OCI-LY7 (cell line): Measurements from ENCODE around the gene TRPC6. TPM values are rescaled to one million over a fixed set of nuclear protein-coding genes. Genes with fewer than 3 reads are reported as not detected.

Experiments
- BruUV-seq: library from RNA; stranded (reverse); fragments of 400-500 nt; replicated peaks from 2 replicates; lab custom pipeline; 2021; lab: Mats Ljungman, UMichigan
- CTCF ChIA-PET: fragments of 300-600 bp; sonication (Branson Sonifier 250); formaldehyde crosslinking; loops from one replicate; lab custom pipeline; 2022; ENCODE audit warnings: antibody characterized with exemption; ENCODE audit not compliant: unreplicated experiment; lab: Charles Lee
- POLR2A ChIA-PET: fragments of 300-600 bp; sonication (Branson Sonifier 250); formaldehyde crosslinking; loops from one replicate; lab custom pipeline; 2022; ENCODE audit warnings: antibody characterized with exemption; lab: Charles Lee
- DNase-seq: peaks from one replicate; pipeline ENCODE4 v3.0.0-alpha.2; 2015; ENCODE audit warnings: low spot score
- H2AFZ ChIP-seq: fragments of 200-600 bp; sonication (generic), shearing (Covaris generic); 2 replicates; pipeline ENCODE4 v1.6.1; 2014; ENCODE audit warnings: mild to moderate bottlenecking, antibody characterized with exemption, low read length, moderate library complexity
- H3K27ac ChIP-seq: fragments of 200-600 bp; sonication (generic); 2 replicates; pipeline ENCODE4 v1.5.1; 2014; ENCODE audit warnings: mixed run types, low read depth, mild to moderate bottlenecking, moderate library complexity, low read length, inconsistent platforms; ENCODE audit not compliant: poor library complexity, severe bottlenecking
- H3K36me3 ChIP-seq: fragments of 200-600 bp; sonication (generic); 2 replicates; pipeline ENCODE4 v1.6.1; 2014; ENCODE audit warnings: mild to moderate bottlenecking, antibody characterized with exemption, low read length, moderate library complexity, mixed read lengths; ENCODE audit not compliant: insufficient read depth
- H3K4me1 ChIP-seq: fragments of 200-600 bp; sonication (generic); 2 replicates; pipeline ENCODE4 v1.5.1; 2014; ENCODE audit warnings: mild to moderate bottlenecking, low read length; ENCODE audit not compliant: insufficient read depth, poor library complexity, severe bottlenecking
- H3K4me2 ChIP-seq: fragments of 200-600 bp; sonication (generic); 2 replicates; pipeline ENCODE4 v1.6.1; 2014; ENCODE audit warnings: mild to moderate bottlenecking, low read length
- H3K4me3 ChIP-seq: fragments of 200-600 bp; sonication (generic); 2 replicates; pipeline ENCODE4 v1.5.1; 2014; ENCODE audit warnings: mild to moderate bottlenecking, low read depth, low read length; ENCODE audit not compliant: poor library complexity, severe bottlenecking
- H3K79me2 ChIP-seq: fragments of 200-600 bp; sonication (generic); 2 replicates; pipeline ENCODE4 v1.6.1; 2016; ENCODE audit warnings: low read depth, mild to moderate bottlenecking, low read length, moderate library complexity, mixed read lengths; ENCODE audit not compliant: insufficient read depth
- H3K9me2 ChIP-seq: fragments of 200-600 bp; sonication (generic); 2 replicates; pipeline ENCODE4 v1.6.1; 2016; ENCODE audit warnings: mild to moderate bottlenecking, low read length, mixed read lengths; ENCODE audit not compliant: insufficient read depth
- H3K9me3 ChIP-seq: fragments of 200-600 bp; sonication (generic); 2 replicates; pipeline ENCODE4 v1.6.1; 2014; ENCODE audit warnings: mild to moderate bottlenecking, mixed run types, low read length, mixed read lengths
- H4K20me1 ChIP-seq: fragments of 200-600 bp; sonication (generic); 2 replicates; pipeline ENCODE4 v1.6.1; 2014; ENCODE audit warnings: mild to moderate bottlenecking, antibody characterized with exemption, low read length, moderate library complexity, mixed read lengths; ENCODE audit not compliant: insufficient read depth
- CTCF ChIP-seq: fragments of 200-600 bp; sonication (generic); conservative IDR thresholded peaks from 2 replicates; pipeline ENCODE4 v1.5.1; 2014; ENCODE audit warnings: mild to moderate bottlenecking, antibody characterized with exemption, low read length, moderate library complexity, mixed read lengths
- EZH2phosphoT487 ChIP-seq: fragments of 200-600 bp; sonication (generic); IDR thresholded peaks from 2 replicates; pipeline ENCODE4 v1.6.1; 2018; ENCODE audit warnings: low read depth, borderline replicate concordance, mild to moderate bottlenecking, mixed run types, antibody characterized with exemption, low read length, moderate library complexity, mixed read lengths
- intact Hi-C: fragments of 100-400 bp; cut with micrococcal nuclease; formaldehyde crosslinking; loops from one replicate; pipeline ENCODE4 v1.10.0; 2022; ENCODE audit not compliant: unreplicated experiment
- total RNA-seq, 2 experiments: library from RNA; depleted of rRNA in 1 of 2; stranded (reverse); fragments of >200 nt in 1 of 2; shearing (Covaris generic) in 1 of 2; gene quantifications; 2 replicates each; pipeline ENCODE4 v1.2.3, GENCODE V29; 2014 to 2022

The TRPC6 gene
- total RNA-seq, 2 experiments from 2014 or later = not detected

DNA sequence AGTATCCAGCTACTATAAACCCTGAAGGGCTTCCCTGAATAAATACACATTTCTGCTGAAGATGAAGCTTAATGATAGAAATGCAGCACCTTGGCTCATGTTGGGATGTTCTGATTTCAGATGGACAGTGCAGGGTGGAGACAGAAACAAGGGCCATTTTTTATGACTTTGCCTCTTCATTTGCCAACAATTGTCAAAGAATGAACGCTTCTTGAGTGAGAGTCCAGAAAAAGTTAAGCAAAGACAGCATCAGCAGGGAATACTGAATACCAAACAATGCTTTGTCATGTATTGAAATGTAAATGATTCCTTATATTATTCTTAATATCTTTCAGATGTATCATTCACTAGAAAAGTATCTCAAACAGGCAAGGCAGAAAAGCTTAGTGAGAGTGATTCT, 84.9 kb downstream of the TRPC6 start:
- POLR2A ChIA-PET = interaction anchor here (0.7 to 0.8 kb wide), 2 partner anchors 55 to 368 kb away, joined by 3 to 6 read pairs; no protein-coding TSS in a partner anchor

DNA sequence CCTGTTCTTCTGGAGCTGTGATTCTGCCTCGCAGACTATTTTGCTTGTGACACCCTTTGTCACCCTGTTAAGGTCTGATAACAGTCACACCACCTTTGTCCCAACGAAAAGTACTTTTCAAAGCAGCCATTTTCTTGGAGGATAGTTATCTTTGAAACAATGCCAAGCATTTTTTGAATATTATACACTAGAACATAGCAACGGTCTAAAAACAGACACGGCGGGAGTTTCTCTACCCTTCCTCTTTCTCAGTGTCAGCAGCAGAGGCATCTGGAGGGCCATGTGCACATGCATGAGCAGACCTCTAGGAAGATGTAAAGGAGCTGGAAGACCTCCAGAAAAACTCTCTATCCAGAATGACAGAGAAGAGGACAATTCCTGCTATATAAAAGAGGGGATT, 86.5 kb downstream of the TRPC6 start:
- no peak for DNase-seq
- ChIA-PET POLR2A (interaction anchor here (0.6 to 1.3 kb wide), 3 partner anchors 13 to 57 kb away, joined by 3 read pairs; no protein-coding TSS in a partner anchor), CTCF (no interaction called here)
- H3K9me2 ChIP-seq = no peaks in the 10 kb centered on the region
- H3K4me1 ChIP-seq = no peaks in the 10 kb centered on the region
- no peak overlapping the region for H3K4me3 ChIP-seq
- no peaks in the 10 kb centered on the region for H3K9me3 ChIP-seq
- H4K20me1 ChIP-seq = no peaks in the 10 kb centered on the region
- no peaks in the 10 kb centered on the region for H3K36me3 ChIP-seq
- no peak overlapping the region for H3K27ac ChIP-seq
- no TSS peak for BruUV-seq
- H3K4me2 ChIP-seq = no peak overlapping the region
- TF ChIP-seq CTCF (no peak), EZH2phosphoT487 (no peak)
- H3K79me2 ChIP-seq = no peaks in the 10 kb centered on the region
- H2AFZ ChIP-seq = no peak overlapping the region
- intact Hi-C loops = no loop called here

More for the DNA sequence above, 84.9 kb downstream of the TRPC6 start:
- H3K36me3 ChIP-seq = no peaks in the 10 kb centered on the region
- H3K4me2 ChIP-seq = no peak overlapping the region
- no peak for DNase-seq
- no peak overlapping the region for H3K4me3 ChIP-seq
- H4K20me1 ChIP-seq = no peaks in the 10 kb centered on the region
- intact Hi-C loops = no loop called here
- no peak overlapping the region for H3K27ac ChIP-seq
- H3K9me3 ChIP-seq = no peaks in the 10 kb centered on the region
- CTCF ChIA-PET = no interaction called here
- peak overlapping the region; percentile 20; the same call in 1 of the 2 replicates for H2AFZ ChIP-seq
- no peaks in the 10 kb centered on the region for H3K79me2 ChIP-seq
- no peaks in the 10 kb centered on the region for H3K4me1 ChIP-seq
- no peaks in the 10 kb centered on the region for H3K9me2 ChIP-seq
- BruUV-seq = no TSS peak
- TF ChIP-seq CTCF (no peak), EZH2phosphoT487 (no peak)

GRCh38 chr11:101487775-101488174, 96.0 kb downstream of the TRPC6 start:
- TF ChIP-seq CTCF (no peak), EZH2phosphoT487 (no peak)
- intact Hi-C loops = no loop called here
- no peaks in the 10 kb centered on the region for H3K79me2 ChIP-seq
- H3K36me3 ChIP-seq = no peaks in the 10 kb centered on the region
- no peaks in the 10 kb centered on the region for H3K4me1 ChIP-seq
- no peaks in the 10 kb centered on the region for H3K9me2 ChIP-seq
- H3K27ac ChIP-seq = no peak overlapping the region
- no peak overlapping the region for H3K4me2 ChIP-seq
- H4K20me1 ChIP-seq = no peaks in the 10 kb centered on the region
- H3K4me3 ChIP-seq = no peak overlapping the region
- CTCF ChIA-PET = no interaction called here
- DNase-seq = no peak
- H2AFZ ChIP-seq = no peak overlapping the region
- no TSS peak for BruUV-seq
- POLR2A ChIA-PET = interaction anchor here (1.0 kb wide), 1 partner anchor 16 kb away, joined by 5 read pairs; no protein-coding TSS in a partner anchor
- no peaks in the 10 kb centered on the region for H3K9me3 ChIP-seq
